Measurements from ENCODE around the gene PLEK.
A peak's percentile ranks its signal among the peaks of the same experiment; 100 is the strongest.
"Not testable (repeated sequence)": the region's sequence is repeated elsewhere in the genome, so short reads cannot be mapped to it uniquely, and the experiment has no call there.

PLEK gene

GRCh38 chr2:68436270-68436669 is 71.2 kb downstream of the PLEK start:
- TF ChIP-seq ZFX (IDR thresholded peaks at IDR 0.05): no peak
- no peak for TF ChIP-seq CTCF (conservative IDR thresholded peaks at IDR 0.05)
- no peak overlapping the region for H3K27ac ChIP-seq

- TF ChIP-seq CTCF (conservative IDR thresholded peaks at IDR 0.05): no peak
- TF ChIP-seq ZFX (IDR thresholded peaks at IDR 0.05): no peak
- no peak overlapping the region for H3K27ac ChIP-seq
Observed at GRCh38 chr2:68438455-68439303, 73.6 kb downstream of the PLEK start.

GRCh38 chr2:68441179-68441993 is 76.3 kb downstream of the PLEK start:
- TF ChIP-seq CTCF (conservative IDR thresholded peaks at IDR 0.05): peak; percentile 79
- TF ChIP-seq ZFX (IDR thresholded peaks at IDR 0.05): no peak
- no peak overlapping the region for H3K27ac ChIP-seq

DNA sequence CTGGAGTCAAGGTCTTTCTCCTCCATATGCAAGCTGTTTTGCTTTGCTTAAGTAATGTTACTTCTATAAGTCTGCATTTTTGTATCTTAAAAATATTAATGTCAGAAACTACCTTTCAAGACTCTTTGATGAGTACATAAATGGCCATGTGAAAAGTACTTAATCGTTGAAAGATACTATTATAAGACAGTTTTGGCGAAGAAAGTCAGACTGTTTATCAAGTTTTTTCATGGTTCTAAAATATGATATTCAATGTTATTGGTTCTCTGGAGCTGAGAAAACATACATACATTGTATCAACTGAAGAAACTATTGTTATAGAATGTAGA is 76.9 kb downstream of the PLEK start:
- no peak for TF ChIP-seq ZFX (IDR thresholded peaks at IDR 0.05)
- TF ChIP-seq CTCF (conservative IDR thresholded peaks at IDR 0.05): peak; percentile 50
- no peak overlapping the region for H3K27ac ChIP-seq

GRCh38 chr2:68446425-68446824 is 81.3 kb downstream of the PLEK start:
- H3K27ac ChIP-seq: not testable (repeated sequence)

All from C4-2B (cell line).